BJ (cell line): Measurements from ENCODE around the gene INTS3. TPM values are rescaled to one million over a fixed set of nuclear protein-coding genes. Genes with fewer than 3 reads are reported as not detected.

Experiments used
- CTCF ChIA-PET: fragments of 350-600 bp; formaldehyde crosslinking; extraction: SDS; loops from one replicate; lab custom pipeline; 2021; ENCODE audit warnings: antibody characterized with exemption, inconsistent platforms; lab: Yijun Ruan, JAX
- POLR2A ChIA-PET: fragments of 300-600 bp; sonication (Branson Sonifier 250); formaldehyde crosslinking; extraction: SDS; loops from one replicate; lab custom pipeline; 2021; ENCODE audit warnings: antibody characterized with exemption; lab: Charles Lee
- DNase-seq: peaks from one replicate; pipeline ENCODE4 v3.0.0-alpha.2; 2011; ENCODE audit warnings: low read depth
- H3K27me3 ChIP-seq: 2 replicates; pipeline ENCODE4 v1.6.0; 2011; ENCODE audit warnings: low read length; ENCODE audit not compliant: control insufficient read depth, insufficient read depth
- H3K36me3 ChIP-seq: 2 replicates; pipeline ENCODE4 v1.5.1; 2011; ENCODE audit warnings: low read length; ENCODE audit not compliant: control insufficient read depth, insufficient read depth
- H3K4me3 ChIP-seq: 2 replicates; pipeline ENCODE4 v1.5.1; 2011; ENCODE audit warnings: low read depth, mild to moderate bottlenecking, control low read depth, low read length
- CTCF ChIP-seq: IDR thresholded peaks from 2 replicates; pipeline ENCODE4 v1.5.1; 2011; ENCODE audit warnings: low read depth, mild to moderate bottlenecking, control low read depth, inconsistent platforms, low read length, moderate library complexity; ENCODE audit not compliant: insufficient read depth
- polyA plus RNA-seq: library from polyadenylated mRNA; depleted of rRNA; stranded (reverse); fragments of >200 nt; gene quantifications from 2 replicates; pipeline ENCODE4 v1.2.3, GENCODE V29; 2011

The INTS3 gene
- polyA plus RNA-seq, 1 experiment = 52.8 TPM

- no peak for DNase-seq
Measured at GRCh38 chr1:153777648-153778047, 49.8 kb downstream of the INTS3 start.

GRCh38 chr1:153778051-153778823 lies 50.4 kb downstream of the INTS3 start:
- DNase-seq = no peak
- ChIA-PET POLR2A (interaction anchor here (0.7 kb wide), 1 partner anchor 51 kb away, joined by 3 read pairs; no protein-coding TSS in a partner anchor), CTCF (interaction anchor here (0.7 kb wide), 1 partner anchor 199 kb away, joined by 3 read pairs; the partner anchor contains the start of gene JTB)
- Histone ChIP-seq H3K27me3 (no peaks in the 10 kb centered on the region), H3K4me3 (no peak overlapping the region), H3K36me3 (peaks cover under 1% of the 10 kb centered on the region)
- TF ChIP-seq CTCF = no peak

More at GRCh38 chr1:153777648-153778047, 49.8 kb downstream of the INTS3 start:
- Histone ChIP-seq H3K4me3 (no peak overlapping the region), H3K27me3 (no peaks in the 10 kb centered on the region), H3K36me3 (peaks cover 6% of the 10 kb centered on the region)
- TF ChIP-seq CTCF = no peak
- POLR2A ChIA-PET = no interaction called here
- CTCF ChIA-PET = no interaction called here

GRCh38 chr1:153778824-153779519 lies 51.1 kb downstream of the INTS3 start:
- DNase-seq = no peak
- Histone ChIP-seq H3K36me3 (no peaks in the 10 kb centered on the region), H3K4me3 (no peak overlapping the region), H3K27me3 (no peaks in the 10 kb centered on the region)
- POLR2A ChIA-PET = interaction anchor here (0.7 kb wide), 1 partner anchor 51 kb away, joined by 3 read pairs; no protein-coding TSS in a partner anchor
- CTCF ChIA-PET = interaction anchor here (0.7 kb wide), 1 partner anchor 199 kb away, joined by 3 read pairs; the partner anchor contains the start of gene JTB
- TF ChIP-seq CTCF = no peak

- Histone ChIP-seq H3K27me3 (no peaks in the 10 kb centered on the region), H3K36me3 (no peaks in the 10 kb centered on the region), H3K4me3 (no peak overlapping the region)
- ChIA-PET POLR2A (no interaction called here), CTCF (interaction anchor here (1.0 to 1.6 kb wide), 3 partner anchors 9 to 206 kb away, joined by 3 read pairs; partner anchors contain the start of gene RAB13)
- no peak for TF ChIP-seq CTCF
- DNase-seq = no peak
Measured at GRCh38 chr1:153779781-153780541, 52.1 kb downstream of the INTS3 start.
